Panc1 (cell line): ENCODE measurements around the gene RALGPS1. TPM values are rescaled to one million over a fixed set of nuclear protein-coding genes. Genes with fewer than 3 reads are reported as not detected.

Experiments used
- ATAC-seq: fragments of 200-7000 bp; cut with Tn5 transposase; 2 replicates; pipeline ENCODE4 v1.9.1; 2020; ENCODE audit warnings: mild to moderate bottlenecking, moderate library complexity
- BruUV-seq: library from RNA; stranded (reverse); fragments of 400-500 nt; replicated peaks from 2 replicates; lab custom pipeline; 2021; lab: Mats Ljungman, UMichigan
- CTCF ChIA-PET: fragments of 300-600 bp; sonication (Branson Sonifier 250); formaldehyde crosslinking; loops from one replicate; lab custom pipeline; 2022; ENCODE audit warnings: antibody characterized with exemption; lab: Charles Lee
- POLR2A ChIA-PET: fragments of 300-600 bp; sonication (Branson Sonifier 250); formaldehyde crosslinking; loops from one replicate; lab custom pipeline; 2022; ENCODE audit warnings: antibody characterized with exemption; lab: Charles Lee
- DNase-seq: peaks from one replicate; pipeline ENCODE4 v3.0.0-alpha.2; 2010; ENCODE audit warnings: low read depth, low spot score
- H3K27ac ChIP-seq: 2 replicates; pipeline ENCODE4 v1.5.1; 2011; ENCODE audit warnings: mild to moderate bottlenecking, low read length, inconsistent platforms
- H3K27me3 ChIP-seq: fragments of 200-500 bp; sonication (Bioruptor generic); 2 replicates; pipeline ENCODE4 v1.6.0; 2014; ENCODE audit warnings: low read length, inconsistent platforms; ENCODE audit not compliant: control insufficient read depth, insufficient read depth
- H3K36me3 ChIP-seq: fragments of 200-500 bp; sonication (Bioruptor generic); 2 replicates; pipeline ENCODE4 v1.5.1; 2014; ENCODE audit warnings: inconsistent platforms, mild to moderate bottlenecking, low read length, moderate library complexity; ENCODE audit not compliant: control insufficient read depth, insufficient read depth
- H3K4me1 ChIP-seq: 2 replicates; pipeline ENCODE4 v1.5.1; 2011; ENCODE audit warnings: inconsistent platforms, mild to moderate bottlenecking, low read length, moderate library complexity; ENCODE audit not compliant: control insufficient read depth, insufficient read depth
- H3K4me3 ChIP-seq, 2 experiments: 2 replicates each; pipeline ENCODE4 v1.5.1; 2011 to 2012; ENCODE audit warnings: low read depth in 2 of 2, low read length in 2 of 2, mild to moderate bottlenecking in 2 of 2, inconsistent platforms in 1 of 2, moderate library complexity in 1 of 2
- H3K9me3 ChIP-seq: fragments of 200-500 bp; sonication (Bioruptor generic); 2 replicates; pipeline ENCODE4 v1.5.1; 2014; ENCODE audit warnings: low read depth, mild to moderate bottlenecking, inconsistent platforms, low read length, moderate library complexity; ENCODE audit not compliant: control insufficient read depth, insufficient read depth
- POLR2AphosphoS5 ChIP-seq: IDR thresholded peaks from 2 replicates; pipeline ENCODE4 v1.6.1; 2012; ENCODE audit warnings: mild to moderate bottlenecking, low read depth, low read length, moderate library complexity
- REST ChIP-seq, 2 experiments: IDR thresholded peaks; 2 replicates each; pipeline ENCODE4 v1.6.1; 2011 to 2012; ENCODE audit warnings: low read depth in 2 of 2, control low read depth in 1 of 2, low read length in 1 of 2, mild to moderate bottlenecking in 1 of 2, moderate library complexity in 1 of 2; ENCODE audit not compliant: insufficient read depth in 1 of 2
- SIN3A ChIP-seq: IDR thresholded peaks from 2 replicates; pipeline ENCODE4 v1.6.1; 2012; ENCODE audit warnings: low read depth, mild to moderate bottlenecking, low read length, moderate library complexity, borderline replicate concordance; ENCODE audit not compliant: insufficient read depth
- TCF7L2 ChIP-seq: IDR thresholded peaks from 2 replicates; pipeline ENCODE4 v1.6.1; 2011; ENCODE audit warnings: mild to moderate bottlenecking, low read depth, low read length, inconsistent platforms
- in situ Hi-C: cut with HindIII; loops from 2 replicates; pipeline ENCODE4 v1.10.0; 2016; ENCODE audit warnings: low sequenced_read_pairs, low pct_unique_long_range_greater_than_20kb
- intact Hi-C: fragments of 100-400 bp; cut with micrococcal nuclease; formaldehyde crosslinking; loops from one replicate; pipeline ENCODE4 v1.10.0; 2022; ENCODE audit not compliant: unreplicated experiment
- total RNA-seq: library from RNA; stranded (reverse); gene quantifications from one replicate; pipeline ENCODE4 v1.2.1, GENCODE V29; 2021; ENCODE audit not compliant: unreplicated experiment
- TF ChIP-seq, protein P1 (sequence below): fragments of 450-650 bp; IDR thresholded peaks from 2 replicates; pipeline ENCODE4 v1.5.1; 2017; ENCODE audit warnings: mild to moderate bottlenecking

Gene RALGPS1
- total RNA-seq, 1 experiment from 2014 or later: 7.2 TPM

GRCh38 chr9:127087411-127087810 lies 172.8 kb downstream of the RALGPS1 start:
- H3K27ac ChIP-seq: no peak overlapping the region
- H3K9me3 ChIP-seq: no peaks in the 10 kb centered on the region
- no peaks in the 10 kb centered on the region for H3K27me3 ChIP-seq
- no peak for TF ChIP-seq SIN3A
- TF ChIP-seq TCF7L2: no peak
- no peak for TF ChIP-seq POLR2AphosphoS5
- TF ChIP-seq, protein P1, sequence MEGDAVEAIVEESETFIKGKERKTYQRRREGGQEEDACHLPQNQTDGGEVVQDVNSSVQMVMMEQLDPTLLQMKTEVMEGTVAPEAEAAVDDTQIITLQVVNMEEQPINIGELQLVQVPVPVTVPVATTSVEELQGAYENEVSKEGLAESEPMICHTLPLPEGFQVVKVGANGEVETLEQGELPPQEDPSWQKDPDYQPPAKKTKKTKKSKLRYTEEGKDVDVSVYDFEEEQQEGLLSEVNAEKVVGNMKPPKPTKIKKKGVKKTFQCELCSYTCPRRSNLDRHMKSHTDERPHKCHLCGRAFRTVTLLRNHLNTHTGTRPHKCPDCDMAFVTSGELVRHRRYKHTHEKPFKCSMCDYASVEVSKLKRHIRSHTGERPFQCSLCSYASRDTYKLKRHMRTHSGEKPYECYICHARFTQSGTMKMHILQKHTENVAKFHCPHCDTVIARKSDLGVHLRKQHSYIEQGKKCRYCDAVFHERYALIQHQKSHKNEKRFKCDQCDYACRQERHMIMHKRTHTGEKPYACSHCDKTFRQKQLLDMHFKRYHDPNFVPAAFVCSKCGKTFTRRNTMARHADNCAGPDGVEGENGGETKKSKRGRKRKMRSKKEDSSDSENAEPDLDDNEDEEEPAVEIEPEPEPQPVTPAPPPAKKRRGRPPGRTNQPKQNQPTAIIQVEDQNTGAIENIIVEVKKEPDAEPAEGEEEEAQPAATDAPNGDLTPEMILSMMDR: no peak
- no peak for TF ChIP-seq REST (IDR thresholded peaks at IDR 0.05; ENCODE audit: insufficient read depth in 1 of 2, low read depth in 2 of 2, low read length in 1 of 2)
- DNase-seq (no peak), ATAC-seq (no peak)
- H3K4me3 ChIP-seq: no peak overlapping the region
- POLR2A ChIA-PET: no interaction called here
- intact Hi-C loops: no loop called here
- in situ Hi-C loops: no loop called here
- no peaks in the 10 kb centered on the region for H3K36me3 ChIP-seq
- CTCF ChIA-PET: no interaction called here
- no peaks in the 10 kb centered on the region for H3K4me1 ChIP-seq
- BruUV-seq: no TSS peak

DNA sequence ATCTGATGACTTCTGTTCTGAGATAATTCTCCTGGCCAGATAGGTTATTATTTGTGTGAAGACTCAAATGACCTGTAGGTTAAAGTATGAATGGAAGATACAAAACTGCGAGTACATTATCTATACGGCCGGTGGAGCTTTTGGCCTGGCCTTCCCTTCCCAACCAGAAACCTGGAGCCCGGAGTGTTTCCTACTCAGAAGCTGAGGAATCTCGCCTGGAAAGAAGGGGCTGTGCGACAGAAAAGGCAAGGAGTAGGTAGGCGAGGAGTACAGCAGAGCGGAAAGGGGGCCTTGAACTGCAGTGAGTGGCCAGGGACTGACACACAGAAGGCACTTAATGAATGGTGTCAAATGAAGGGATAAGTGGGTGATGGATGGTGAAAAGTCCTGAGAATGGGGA lies 173.3 kb downstream of the RALGPS1 start:
- Histone ChIP-seq H3K9me3 (no peaks in the 10 kb centered on the region), H3K4me3 (no peak overlapping the region), H3K36me3 (no peaks in the 10 kb centered on the region), H3K4me1 (no peaks in the 10 kb centered on the region), H3K27ac (no peak overlapping the region), H3K27me3 (no peaks in the 10 kb centered on the region)
- in situ Hi-C loops: no loop called here
- ChIA-PET CTCF (no interaction called here), POLR2A (no interaction called here)
- TF ChIP-seq SIN3A (no peak), REST (IDR thresholded peaks at IDR 0.05; ENCODE audit: insufficient read depth in 1 of 2, low read depth in 2 of 2, low read length in 1 of 2) (no peak), TCF7L2 (no peak)
- TF ChIP-seq, protein P1: no peak
- intact Hi-C loops: no loop called here
- DNase-seq (no peak), ATAC-seq (no peak)
- no TSS peak for BruUV-seq
